WTC11 (cell line): ENCODE data around the gene PAQR8. TPM values are rescaled to one million over a fixed set of nuclear protein-coding genes. Genes with fewer than 3 reads are reported as not detected.

ENCODE experiments used
- ATAC-seq: fragments of 200-7000 bp; cut with Tn5 transposase; 2 replicates; pipeline ENCODE4 v1.10.0; 2021; ENCODE audit warnings: mild to moderate bottlenecking, moderate library complexity
- CTCF ChIA-PET: fragments of 300-600 bp; sonication (Branson Sonifier 250); formaldehyde crosslinking; loops from one replicate; lab custom pipeline; 2021; ENCODE audit warnings: antibody characterized with exemption; lab: Charles Lee
- POLR2A ChIA-PET: fragments of 350-600 bp; sonication (Branson Sonifier 250); formaldehyde crosslinking; loops from one replicate; lab custom pipeline; 2021; ENCODE audit warnings: antibody characterized with exemption; lab: Charles Lee
- DNase-seq: peaks from one replicate; pipeline ENCODE4 v3.0.0; 2021; ENCODE audit warnings: low spot score
- H3K27ac Mint-ChIP-seq: 2 replicates; pipeline ENCODE4 v1.8.0; 2021; ENCODE audit warnings: mixed read lengths
- H3K27me3 Mint-ChIP-seq: 2 replicates; pipeline ENCODE4 v1.8.0; 2021; ENCODE audit warnings: low read depth, mild to moderate bottlenecking, moderate library complexity, mixed read lengths
- H3K36me3 Mint-ChIP-seq: 2 replicates; pipeline ENCODE4 v1.8.0; 2021; ENCODE audit warnings: mixed read lengths
- H3K4me1 Mint-ChIP-seq: 2 replicates; pipeline ENCODE4 v1.8.0; 2022; ENCODE audit warnings: mixed read lengths
- H3K4me3 Mint-ChIP-seq: 2 replicates; pipeline ENCODE4 v1.8.0; 2021; ENCODE audit warnings: mild to moderate bottlenecking, moderate library complexity, mixed read lengths
- H3K9me3 Mint-ChIP-seq: 2 replicates; pipeline ENCODE4 v1.8.0; 2021; ENCODE audit warnings: mixed read lengths
- ARID4B ChIP-seq: sonication (generic); formaldehyde crosslinking; IDR thresholded peaks from 2 replicates; pipeline ENCODE4 v1.8.0; 2023; ENCODE audit warnings: missing genetic modification reagents, mild to moderate bottlenecking, borderline replicate concordance
- ESRRA ChIP-seq: sonication (generic); formaldehyde crosslinking; IDR thresholded peaks from 2 replicates; pipeline ENCODE4 v1.8.1; 2022; ENCODE audit warnings: mild to moderate bottlenecking, missing genetic modification reagents, borderline replicate concordance
- ETV6 ChIP-seq: sonication (generic); formaldehyde crosslinking; IDR thresholded peaks from 2 replicates; pipeline ENCODE4 v1.8.1; 2022; ENCODE audit warnings: mild to moderate bottlenecking, missing genetic modification reagents
- FOXJ3 ChIP-seq: sonication (generic); formaldehyde crosslinking; IDR thresholded peaks from 2 replicates; pipeline ENCODE4 v1.9.0; 2021; ENCODE audit warnings: missing genetic modification reagents, mild to moderate bottlenecking, borderline replicate concordance
- FOXK1 ChIP-seq: sonication (generic); formaldehyde crosslinking; IDR thresholded peaks from 2 replicates; pipeline ENCODE4 v1.8.0; 2022; ENCODE audit warnings: mild to moderate bottlenecking, moderate library complexity, missing genetic modification reagents
- GRHL2 ChIP-seq: fragments of 250-450 bp; sonication (Bioruptor Pico); IDR thresholded peaks from 2 replicates; pipeline ENCODE4 v1.8.0; 2022; ENCODE audit warnings: mild to moderate bottlenecking, moderate library complexity; ENCODE audit not compliant: insufficient replicate concordance, severe bottlenecking
- IRF2 ChIP-seq: sonication (generic); formaldehyde crosslinking; IDR thresholded peaks from 2 replicates; pipeline ENCODE4 v1.8.0; 2022; ENCODE audit warnings: low read depth, missing genetic modification reagents, borderline replicate concordance
- MYBL2 ChIP-seq: sonication (generic); formaldehyde crosslinking; IDR thresholded peaks from 2 replicates; pipeline ENCODE4 v1.8.1; 2023; ENCODE audit warnings: mild to moderate bottlenecking, moderate library complexity, missing genetic modification reagents
- NFATC4 ChIP-seq: fragments of 250-450 bp; sonication (Bioruptor Pico); IDR thresholded peaks from 2 replicates; pipeline ENCODE4 v1.9.0; 2021; ENCODE audit warnings: mild to moderate bottlenecking
- SOX15 ChIP-seq: fragments of 250-450 bp; sonication (Bioruptor Pico); IDR thresholded peaks from 2 replicates; pipeline ENCODE4 v1.9.0; 2021; ENCODE audit warnings: mild to moderate bottlenecking
- TP53 ChIP-seq: sonication (generic); formaldehyde crosslinking; IDR thresholded peaks from 2 replicates; pipeline ENCODE4 v1.8.1; 2023; ENCODE audit warnings: mild to moderate bottlenecking, missing genetic modification reagents
- ZNF219 ChIP-seq: sonication (generic); formaldehyde crosslinking; IDR thresholded peaks from 2 replicates; pipeline ENCODE4 v1.8.0; 2023; ENCODE audit warnings: missing genetic modification reagents, mild to moderate bottlenecking, borderline replicate concordance
- ZNF263 ChIP-seq: sonication (generic); formaldehyde crosslinking; IDR thresholded peaks from 2 replicates; pipeline ENCODE4 v1.8.1; 2022; ENCODE audit warnings: low read depth, mild to moderate bottlenecking, moderate library complexity, missing genetic modification reagents
- ZNF281 ChIP-seq: sonication (generic); formaldehyde crosslinking; IDR thresholded peaks from 2 replicates; pipeline ENCODE4 v1.8.0; 2023; ENCODE audit warnings: mild to moderate bottlenecking, missing genetic modification reagents
- ZNF396 ChIP-seq: fragments of 250-450 bp; sonication (Bioruptor Pico); IDR thresholded peaks from 2 replicates; pipeline ENCODE4 v1.8.0; 2021; ENCODE audit warnings: mild to moderate bottlenecking, moderate library complexity, borderline replicate concordance
- ZNF423 ChIP-seq: fragments of 250-450 bp; sonication (Bioruptor Pico); IDR thresholded peaks from 2 replicates; pipeline ENCODE4 v2.1.2; 2022; ENCODE audit warnings: mild to moderate bottlenecking, moderate library complexity
- total RNA-seq: library from RNA; stranded (reverse); gene quantifications from 3 replicates; pipeline ENCODE4 v1.2.3, GENCODE V29; 2021
- TF ChIP-seq, protein P1 (sequence below): sonication (generic); formaldehyde crosslinking; IDR thresholded peaks from 2 replicates; pipeline ENCODE4 v1.8.1; 2023; ENCODE audit warnings: mild to moderate bottlenecking, missing genetic modification reagents, moderate library complexity
- TF ChIP-seq, protein P2 (sequence below): sonication (generic); formaldehyde crosslinking; conservative IDR thresholded peaks from 2 replicates; pipeline ENCODE4 v1.8.1; 2023; ENCODE audit warnings: mild to moderate bottlenecking, low read depth, missing genetic modification reagents, moderate library complexity
- TF ChIP-seq, protein P3 (sequence below): sonication (generic); formaldehyde crosslinking; IDR thresholded peaks from 2 replicates; pipeline ENCODE4 v1.8.0; 2022; ENCODE audit warnings: missing genetic modification reagents

The PAQR8 gene
- total RNA-seq, 1 experiment from 2014 or later: 11.1 TPM

GRCh38 chr6:52403627-52404026, 41.7 kb downstream of the PAQR8 start (continued):
- TF ChIP-seq GRHL2 (no peak), NFATC4 (CRISPR knock-in tag) (no peak)

DNA sequence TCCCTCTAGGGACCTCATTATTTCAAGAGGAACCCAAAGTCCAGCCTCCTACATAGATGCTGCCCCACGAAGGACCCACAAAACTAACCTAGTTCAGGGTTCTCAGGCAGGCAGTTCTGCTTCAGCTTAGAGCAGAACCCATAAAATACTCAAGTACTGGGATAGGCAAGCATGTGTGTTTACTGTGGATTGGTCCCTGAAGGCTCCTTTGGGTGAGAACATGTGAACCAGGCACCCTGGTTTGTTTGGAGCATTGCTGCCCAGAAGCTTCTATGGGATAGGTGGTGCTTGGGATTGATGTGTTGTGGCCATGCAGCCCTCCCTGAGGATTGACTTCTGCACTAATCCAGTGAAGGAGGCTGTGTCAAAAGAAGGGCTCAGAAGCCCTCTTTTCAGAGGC, 43.3 kb downstream of the PAQR8 start:
- POLR2A ChIA-PET: no interaction called here
- H3K27ac Mint-ChIP-seq: no peak overlapping the region
- H3K36me3 Mint-ChIP-seq: peaks cover 6% of the 10 kb centered on the region; the same call in 1 of the 2 replicates
- no peak for ATAC-seq
- DNase-seq: no peak
- H3K4me3 Mint-ChIP-seq: no peak overlapping the region
- no peaks in the 10 kb centered on the region for H3K27me3 Mint-ChIP-seq
- TF ChIP-seq ESRRA (CRISPR knock-in tag) (no peak), FOXK1 (no peak), ETV6 (CRISPR knock-in tag) (no peak), ZNF396 (CRISPR knock-in tag) (no peak)
- TF ChIP-seq, protein P1, sequence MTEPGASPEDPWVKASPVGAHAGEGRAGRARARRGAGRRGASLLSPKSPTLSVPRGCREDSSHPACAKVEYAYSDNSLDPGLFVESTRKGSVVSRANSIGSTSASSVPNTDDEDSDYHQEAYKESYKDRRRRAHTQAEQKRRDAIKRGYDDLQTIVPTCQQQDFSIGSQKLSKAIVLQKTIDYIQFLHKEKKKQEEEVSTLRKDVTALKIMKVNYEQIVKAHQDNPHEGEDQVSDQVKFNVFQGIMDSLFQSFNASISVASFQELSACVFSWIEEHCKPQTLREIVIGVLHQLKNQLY: no peak
- TF ChIP-seq, all 79 proteins: peak for 0
- no peaks in the 10 kb centered on the region for H3K9me3 Mint-ChIP-seq
- CTCF ChIA-PET: no interaction called here
- peaks cover 6% of the 10 kb centered on the region for H3K4me1 Mint-ChIP-seq

DNA sequence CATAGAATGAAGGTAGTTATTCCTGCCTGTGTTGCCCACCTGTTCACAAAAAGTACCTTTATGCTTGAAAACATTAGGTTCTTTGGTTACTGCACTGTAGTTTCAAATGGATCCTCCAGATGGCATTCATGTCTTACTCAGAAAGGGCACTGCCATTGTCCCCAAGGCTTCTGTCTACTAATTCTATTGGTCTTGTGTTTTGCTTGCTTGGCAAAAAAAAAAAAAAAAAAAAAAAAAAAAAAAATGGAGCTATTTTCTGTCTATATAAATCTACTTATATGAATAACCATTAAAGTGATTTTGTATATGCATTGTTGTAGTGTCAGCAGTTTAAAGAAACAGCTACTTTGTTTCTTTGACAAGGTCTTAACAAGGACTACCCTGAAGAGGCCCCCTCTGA, 45.5 kb downstream of the PAQR8 start:
- POLR2A ChIA-PET: interaction anchor here (0.6 kb wide), 3 partner anchors 26 to 538 kb away, joined by 4 to 5 read pairs (median 4); no protein-coding TSS in a partner anchor
- CTCF ChIA-PET: interaction anchor here (0.6 to 1.3 kb wide), 27 partner anchors 10 to 1757 kb away, joined by 3 to 19 read pairs (median 4); partner anchors contain the start of gene EFHC1
- H3K36me3 Mint-ChIP-seq: peaks cover 6% of the 10 kb centered on the region; the same call in 1 of the 2 replicates
- no peaks in the 10 kb centered on the region for H3K4me1 Mint-ChIP-seq
- DNase-seq: no peak
- peak; percentile 78 for ATAC-seq
- no peak overlapping the region for H3K4me3 Mint-ChIP-seq
- no peaks in the 10 kb centered on the region for H3K9me3 Mint-ChIP-seq
- H3K27me3 Mint-ChIP-seq: no peaks in the 10 kb centered on the region
- no peak overlapping the region for H3K27ac Mint-ChIP-seq
- TF ChIP-seq SOX15 (CRISPR knock-in tag): no peak
- TF ChIP-seq, protein P2, sequence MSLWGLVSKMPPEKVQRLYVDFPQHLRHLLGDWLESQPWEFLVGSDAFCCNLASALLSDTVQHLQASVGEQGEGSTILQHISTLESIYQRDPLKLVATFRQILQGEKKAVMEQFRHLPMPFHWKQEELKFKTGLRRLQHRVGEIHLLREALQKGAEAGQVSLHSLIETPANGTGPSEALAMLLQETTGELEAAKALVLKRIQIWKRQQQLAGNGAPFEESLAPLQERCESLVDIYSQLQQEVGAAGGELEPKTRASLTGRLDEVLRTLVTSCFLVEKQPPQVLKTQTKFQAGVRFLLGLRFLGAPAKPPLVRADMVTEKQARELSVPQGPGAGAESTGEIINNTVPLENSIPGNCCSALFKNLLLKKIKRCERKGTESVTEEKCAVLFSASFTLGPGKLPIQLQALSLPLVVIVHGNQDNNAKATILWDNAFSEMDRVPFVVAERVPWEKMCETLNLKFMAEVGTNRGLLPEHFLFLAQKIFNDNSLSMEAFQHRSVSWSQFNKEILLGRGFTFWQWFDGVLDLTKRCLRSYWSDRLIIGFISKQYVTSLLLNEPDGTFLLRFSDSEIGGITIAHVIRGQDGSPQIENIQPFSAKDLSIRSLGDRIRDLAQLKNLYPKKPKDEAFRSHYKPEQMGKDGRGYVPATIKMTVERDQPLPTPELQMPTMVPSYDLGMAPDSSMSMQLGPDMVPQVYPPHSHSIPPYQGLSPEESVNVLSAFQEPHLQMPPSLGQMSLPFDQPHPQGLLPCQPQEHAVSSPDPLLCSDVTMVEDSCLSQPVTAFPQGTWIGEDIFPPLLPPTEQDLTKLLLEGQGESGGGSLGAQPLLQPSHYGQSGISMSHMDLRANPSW (CRISPR knock-in tag): no peak
- TF ChIP-seq MYBL2: no peak
- no peak for TF ChIP-seq FOXJ3 (CRISPR knock-in tag)
- TF ChIP-seq ARID4B (CRISPR knock-in tag): no peak
- no peak for TF ChIP-seq ZNF281 (CRISPR knock-in tag)
- TF ChIP-seq, protein P3, sequence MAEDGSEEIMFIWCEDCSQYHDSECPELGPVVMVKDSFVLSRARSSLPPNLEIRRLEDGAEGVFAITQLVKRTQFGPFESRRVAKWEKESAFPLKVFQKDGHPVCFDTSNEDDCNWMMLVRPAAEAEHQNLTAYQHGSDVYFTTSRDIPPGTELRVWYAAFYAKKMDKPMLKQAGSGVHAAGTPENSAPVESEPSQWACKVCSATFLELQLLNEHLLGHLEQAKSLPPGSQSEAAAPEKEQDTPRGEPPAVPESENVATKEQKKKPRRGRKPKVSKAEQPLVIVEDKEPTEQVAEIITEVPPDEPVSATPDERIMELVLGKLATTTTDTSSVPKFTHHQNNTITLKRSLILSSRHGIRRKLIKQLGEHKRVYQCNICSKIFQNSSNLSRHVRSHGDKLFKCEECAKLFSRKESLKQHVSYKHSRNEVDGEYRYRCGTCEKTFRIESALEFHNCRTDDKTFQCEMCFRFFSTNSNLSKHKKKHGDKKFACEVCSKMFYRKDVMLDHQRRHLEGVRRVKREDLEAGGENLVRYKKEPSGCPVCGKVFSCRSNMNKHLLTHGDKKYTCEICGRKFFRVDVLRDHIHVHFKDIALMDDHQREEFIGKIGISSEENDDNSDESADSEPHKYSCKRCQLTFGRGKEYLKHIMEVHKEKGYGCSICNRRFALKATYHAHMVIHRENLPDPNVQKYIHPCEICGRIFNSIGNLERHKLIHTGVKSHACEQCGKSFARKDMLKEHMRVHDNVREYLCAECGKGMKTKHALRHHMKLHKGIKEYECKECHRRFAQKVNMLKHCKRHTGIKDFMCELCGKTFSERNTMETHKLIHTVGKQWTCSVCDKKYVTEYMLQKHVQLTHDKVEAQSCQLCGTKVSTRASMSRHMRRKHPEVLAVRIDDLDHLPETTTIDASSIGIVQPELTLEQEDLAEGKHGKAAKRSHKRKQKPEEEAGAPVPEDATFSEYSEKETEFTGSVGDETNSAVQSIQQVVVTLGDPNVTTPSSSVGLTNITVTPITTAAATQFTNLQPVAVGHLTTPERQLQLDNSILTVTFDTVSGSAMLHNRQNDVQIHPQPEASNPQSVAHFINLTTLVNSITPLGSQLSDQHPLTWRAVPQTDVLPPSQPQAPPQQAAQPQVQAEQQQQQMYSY (CRISPR knock-in tag): no peak
- no peak for TF ChIP-seq ZNF263 (CRISPR knock-in tag)
- TF ChIP-seq IRF2 (CRISPR knock-in tag): no peak
- no peak for TF ChIP-seq ZNF423
- no peak for TF ChIP-seq ZNF219 (CRISPR knock-in tag)
- TF ChIP-seq TP53 (CRISPR knock-in tag): no peak
